HG03064 (cell line): Measurements from ENCODE around the gene SERPINA10.

Source experiments
- ATAC-seq: cut with Tn5 transposase; IDR thresholded peaks from one replicate; pipeline ENCODE4 v1.9.1; 2021; ENCODE audit warnings: low read depth; ENCODE audit not compliant: unreplicated experiment

SERPINA10 gene, protein sequence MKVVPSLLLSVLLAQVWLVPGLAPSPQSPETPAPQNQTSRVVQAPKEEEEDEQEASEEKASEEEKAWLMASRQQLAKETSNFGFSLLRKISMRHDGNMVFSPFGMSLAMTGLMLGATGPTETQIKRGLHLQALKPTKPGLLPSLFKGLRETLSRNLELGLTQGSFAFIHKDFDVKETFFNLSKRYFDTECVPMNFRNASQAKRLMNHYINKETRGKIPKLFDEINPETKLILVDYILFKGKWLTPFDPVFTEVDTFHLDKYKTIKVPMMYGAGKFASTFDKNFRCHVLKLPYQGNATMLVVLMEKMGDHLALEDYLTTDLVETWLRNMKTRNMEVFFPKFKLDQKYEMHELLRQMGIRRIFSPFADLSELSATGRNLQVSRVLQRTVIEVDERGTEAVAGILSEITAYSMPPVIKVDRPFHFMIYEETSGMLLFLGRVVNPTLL

DNA sequence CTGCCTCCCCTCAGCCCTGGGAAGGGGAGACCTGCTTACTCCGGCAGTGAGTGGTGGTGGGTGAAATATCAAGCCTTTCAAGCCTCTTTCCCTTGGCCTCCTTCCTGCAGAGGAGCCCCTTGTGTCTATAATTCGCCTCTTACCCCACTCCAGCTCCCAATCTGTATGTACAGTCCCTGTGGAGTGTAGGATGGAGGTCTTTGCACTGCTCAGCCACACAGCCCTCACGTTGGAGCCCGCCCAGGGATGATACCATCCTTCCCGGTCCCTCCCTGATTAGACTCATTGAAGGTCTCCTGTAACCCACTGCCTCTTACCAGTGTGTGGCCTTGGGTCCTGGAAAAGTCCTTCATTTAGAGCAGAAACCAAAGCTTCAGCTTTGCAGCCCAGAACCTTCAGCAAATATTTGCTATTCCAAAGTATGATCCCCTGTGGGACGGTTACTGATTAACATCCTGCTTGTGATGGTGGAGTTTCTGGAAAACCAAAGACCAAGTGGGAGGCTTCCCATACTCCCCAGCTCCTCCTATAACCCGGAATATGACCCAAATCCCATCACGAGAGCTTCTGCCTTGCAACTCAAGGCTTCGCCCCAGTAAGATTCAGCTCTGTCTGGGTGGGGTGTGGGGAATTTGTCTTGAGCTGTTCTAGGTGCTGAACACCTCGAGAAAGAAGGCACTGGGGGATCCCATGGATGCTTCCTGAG is at the start of gene SERPINA10:
TSS of gene SERPINA10 (minus strand) at position 397 of the 706 bp plus-strand sequence. CDS start 2,675 bp downstream, outside the sequence.
- no peak for ATAC-seq

DNA sequence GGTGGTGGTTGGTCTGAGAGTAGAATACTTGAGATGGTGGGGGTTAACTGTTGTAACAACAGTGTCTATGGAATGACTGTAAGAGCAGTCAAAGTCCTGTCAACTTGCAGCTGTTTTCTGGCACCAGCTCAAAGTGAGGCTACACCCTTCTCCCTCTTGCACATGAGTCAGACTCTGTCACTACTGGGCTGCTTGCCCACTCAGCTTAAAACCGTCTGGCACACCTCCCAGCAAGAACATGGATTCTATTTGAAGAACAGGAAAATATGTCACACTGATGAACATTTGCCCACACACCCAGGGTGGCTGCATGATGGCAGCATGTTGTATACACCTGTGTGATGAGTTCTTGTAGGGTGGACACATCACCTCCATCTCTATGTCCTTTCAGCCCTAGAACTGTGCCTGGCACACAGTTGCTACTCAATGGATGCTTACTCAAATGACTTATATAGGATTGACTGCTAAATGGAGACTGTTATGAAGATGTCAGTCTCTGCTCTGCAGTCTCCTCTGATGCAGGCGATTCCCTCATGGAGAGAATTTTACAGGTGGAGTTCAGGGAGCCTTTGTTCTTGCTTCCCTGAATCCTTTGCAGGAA is 49.4 kb upstream of the SERPINA10 start:
- no peak for ATAC-seq

DNA sequence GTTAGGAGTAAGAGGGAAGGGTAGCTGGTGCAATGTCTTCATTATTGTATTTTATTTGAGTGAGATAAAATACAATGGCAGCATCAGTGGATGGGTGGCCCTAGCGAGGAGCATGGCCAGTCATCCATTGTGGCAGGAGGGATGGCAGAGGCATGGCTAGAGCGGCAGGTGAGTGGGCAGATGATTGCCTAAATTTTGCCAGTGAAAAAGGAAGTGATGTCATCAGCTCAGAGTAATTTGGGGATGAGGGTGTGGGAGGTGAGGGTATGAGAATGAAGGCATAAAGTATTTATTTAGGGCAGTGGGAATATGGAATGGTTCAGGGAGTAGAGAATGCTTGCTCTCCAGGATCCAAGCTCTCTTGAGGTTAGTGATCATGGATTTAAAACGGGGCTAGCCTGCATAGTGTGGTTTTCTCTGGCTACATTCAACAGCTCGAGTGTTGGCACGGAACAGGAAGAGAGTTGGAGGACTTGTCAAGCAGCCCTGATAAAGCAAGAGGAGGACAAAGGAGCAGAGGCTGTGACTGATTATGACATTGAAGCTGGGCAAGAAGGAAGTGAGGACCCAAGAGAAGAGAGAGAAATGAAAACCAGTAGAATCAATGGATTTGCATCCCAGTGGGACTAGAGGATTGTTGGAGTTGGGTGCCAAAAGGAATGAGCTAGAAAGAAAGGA is 48.7 kb upstream of the SERPINA10 start:
- ATAC-seq = no peak

DNA sequence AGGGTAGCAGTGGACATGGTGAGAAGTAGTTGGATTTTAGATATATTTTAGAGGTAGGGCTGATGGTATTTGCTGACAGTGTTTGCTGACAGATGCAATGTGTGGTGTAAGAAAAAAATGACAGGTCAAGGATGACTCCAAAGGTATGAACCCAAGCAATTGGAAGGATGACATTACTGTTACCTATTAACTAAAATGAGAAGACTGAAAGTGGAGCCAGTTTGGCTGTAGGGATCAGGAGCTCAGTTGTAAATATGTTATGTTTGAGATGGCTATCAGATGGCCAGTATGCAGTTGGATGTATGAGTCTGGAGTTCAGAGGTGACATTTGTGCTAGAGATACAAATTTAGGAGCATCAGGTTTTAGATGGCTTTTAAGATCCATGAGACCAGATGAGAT is 47.5 kb upstream of the SERPINA10 start:
- ATAC-seq = no peak

DNA sequence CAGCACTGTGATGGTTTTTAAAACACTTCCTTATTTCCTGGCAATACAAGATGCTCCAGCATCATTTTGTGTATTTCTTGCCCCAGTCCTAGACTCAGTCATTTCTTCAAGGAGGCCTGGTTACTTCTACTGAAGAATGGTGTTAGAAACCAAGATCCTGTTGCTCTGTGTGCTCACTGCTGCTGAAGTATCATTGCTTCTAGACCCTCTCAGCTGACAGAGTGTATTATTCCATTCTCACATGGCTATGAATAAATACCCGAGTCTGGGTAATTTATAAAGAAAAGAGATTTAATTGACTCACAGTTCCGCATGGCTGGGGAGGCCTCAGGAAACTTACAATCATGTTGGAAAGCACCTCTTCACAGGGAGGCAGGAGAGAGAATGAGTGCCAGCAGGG is 45.0 kb upstream of the SERPINA10 start:
- ATAC-seq = no peak

DNA sequence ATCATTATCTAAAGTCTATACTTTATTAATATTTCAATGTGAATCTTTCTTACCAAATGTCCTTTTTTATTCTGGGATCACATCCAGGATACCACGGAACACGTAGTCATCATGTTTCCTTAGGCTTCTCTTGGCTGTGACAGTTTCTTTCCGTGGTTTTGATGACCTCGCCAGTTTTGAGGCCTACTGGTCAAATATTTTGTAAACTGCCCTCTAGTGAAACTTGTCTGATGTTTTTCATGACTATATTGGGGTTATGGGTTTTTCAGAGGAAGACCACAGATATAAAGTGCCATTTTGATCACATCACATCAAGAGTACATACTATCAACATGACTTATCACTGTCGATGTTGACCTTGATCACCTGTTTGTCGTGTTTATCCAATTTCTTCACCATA is 44.2 kb upstream of the SERPINA10 start:
- no peak for ATAC-seq

DNA sequence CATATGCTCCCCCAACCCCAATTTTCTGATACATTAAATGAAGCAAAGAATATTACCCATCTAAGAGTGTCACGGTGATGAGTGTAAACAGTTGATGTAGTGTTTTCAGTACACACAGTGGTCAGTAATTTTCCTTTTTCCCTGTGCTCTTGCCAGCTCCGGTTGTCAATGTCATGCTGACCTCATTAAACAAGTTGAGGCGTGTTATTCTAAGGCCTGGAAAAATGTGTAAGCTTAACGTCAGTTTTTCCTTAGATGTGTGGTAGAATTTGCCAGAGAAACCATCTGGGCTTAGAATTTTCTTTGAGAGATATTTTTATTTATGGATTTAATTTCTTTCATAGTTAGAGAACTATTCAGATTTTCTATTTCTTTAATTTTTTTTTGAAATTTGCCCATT is 41.8 kb upstream of the SERPINA10 start:
- no peak for ATAC-seq

DNA sequence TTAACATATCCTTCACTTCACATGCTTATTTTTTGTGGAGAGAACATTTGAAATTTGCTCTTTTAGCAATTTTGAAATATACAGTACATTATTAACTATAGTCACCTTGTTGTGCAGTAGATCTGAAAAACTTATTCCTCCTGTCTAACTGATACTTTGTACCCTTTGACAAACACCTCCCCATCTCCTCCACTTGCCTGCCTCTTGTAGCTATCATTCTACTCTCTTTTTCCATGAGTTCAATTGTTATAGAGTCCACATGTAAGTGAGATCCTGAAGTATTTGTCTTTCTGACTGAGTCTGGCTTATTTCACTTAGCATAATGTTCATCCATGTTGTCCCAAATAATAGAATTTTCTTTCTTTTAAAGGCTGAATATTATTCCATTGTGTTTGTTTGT is 39.5 kb upstream of the SERPINA10 start:
- no peak for ATAC-seq

DNA sequence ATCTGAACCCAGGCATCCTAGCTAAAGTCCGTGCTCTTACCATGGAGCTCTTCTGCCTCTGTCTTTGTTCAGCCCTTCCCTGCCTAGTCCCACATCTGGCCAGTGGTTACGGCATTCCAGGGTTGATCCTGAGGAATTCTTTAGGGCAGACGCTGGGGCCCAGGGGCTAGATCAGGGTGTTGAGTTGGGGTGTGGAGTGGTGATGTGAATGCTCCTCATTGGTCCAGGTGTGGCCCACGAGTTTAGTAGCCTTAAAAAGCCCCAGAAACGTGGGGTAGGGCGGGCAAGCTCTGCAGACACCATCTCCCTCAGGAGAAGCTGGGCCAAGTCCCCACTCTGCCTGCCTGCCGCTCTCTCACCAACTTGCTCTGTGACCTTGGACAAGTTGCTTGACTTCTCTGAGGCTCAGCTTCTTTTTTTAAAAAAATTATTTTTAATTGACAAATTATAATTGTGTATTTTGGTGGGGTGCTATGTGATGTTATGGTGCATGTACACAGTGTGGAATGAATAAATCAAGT is 39.1 kb upstream of the SERPINA10 start:
- no peak for ATAC-seq

DNA sequence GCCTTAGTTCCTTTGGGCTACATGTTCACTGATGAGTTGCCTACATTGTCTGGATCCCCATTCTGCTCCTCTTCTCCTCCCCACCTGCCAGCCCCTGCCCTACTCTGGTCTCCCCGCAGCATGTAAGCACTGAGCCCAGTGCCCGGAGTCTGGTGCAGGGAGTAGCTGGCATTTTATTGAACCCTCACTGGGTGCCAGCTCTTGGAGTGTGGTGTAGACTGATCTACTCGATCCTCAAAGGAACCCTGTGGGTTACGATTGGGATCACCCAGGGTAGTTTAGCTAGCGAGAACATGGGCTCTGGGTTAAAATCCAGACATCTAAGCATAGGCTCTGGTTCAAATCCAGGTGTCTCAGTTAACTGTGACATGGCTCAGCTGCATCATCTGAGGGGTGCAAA is 38.4 kb upstream of the SERPINA10 start:
- ATAC-seq = no peak

DNA sequence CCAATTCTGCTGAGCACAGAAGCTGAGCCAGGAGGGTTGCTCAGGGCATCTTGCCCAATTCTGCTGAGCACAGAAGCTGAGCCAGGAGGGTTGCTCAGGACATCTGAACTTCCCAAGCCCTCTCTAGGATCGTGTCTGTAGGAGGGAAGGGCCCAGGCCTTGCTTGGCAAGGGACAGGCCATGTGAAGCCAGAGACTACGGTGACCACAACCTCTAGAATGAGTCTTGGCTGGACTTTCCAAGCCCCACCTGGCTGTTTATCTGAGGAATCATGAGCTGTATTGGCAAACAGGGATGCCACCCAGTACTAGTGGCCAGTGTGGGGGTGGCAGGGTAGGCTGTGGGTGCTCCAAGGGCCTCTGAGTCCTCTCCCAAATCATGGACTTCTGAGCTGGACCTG is 37.8 kb upstream of the SERPINA10 start:
- ATAC-seq = no peak

DNA sequence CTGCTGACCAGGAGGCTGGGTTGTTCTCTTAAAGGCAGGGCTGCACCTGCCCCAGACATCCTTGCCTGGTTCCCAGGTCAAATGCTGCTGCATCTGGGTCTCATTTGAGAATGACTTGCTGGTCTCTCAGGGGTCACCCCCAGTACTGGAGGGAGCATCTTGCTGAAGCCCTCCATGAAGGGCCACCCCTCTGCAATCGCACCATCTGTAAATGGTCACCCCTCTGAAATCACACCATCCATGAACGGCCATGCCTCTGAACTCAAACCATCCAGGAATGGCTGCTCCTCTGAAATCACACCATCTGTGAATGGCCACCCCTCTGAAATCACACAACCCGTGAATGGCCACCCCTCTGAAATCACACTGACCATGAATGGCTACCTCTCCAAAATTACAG is 37.4 kb upstream of the SERPINA10 start:
- ATAC-seq = no peak

DNA sequence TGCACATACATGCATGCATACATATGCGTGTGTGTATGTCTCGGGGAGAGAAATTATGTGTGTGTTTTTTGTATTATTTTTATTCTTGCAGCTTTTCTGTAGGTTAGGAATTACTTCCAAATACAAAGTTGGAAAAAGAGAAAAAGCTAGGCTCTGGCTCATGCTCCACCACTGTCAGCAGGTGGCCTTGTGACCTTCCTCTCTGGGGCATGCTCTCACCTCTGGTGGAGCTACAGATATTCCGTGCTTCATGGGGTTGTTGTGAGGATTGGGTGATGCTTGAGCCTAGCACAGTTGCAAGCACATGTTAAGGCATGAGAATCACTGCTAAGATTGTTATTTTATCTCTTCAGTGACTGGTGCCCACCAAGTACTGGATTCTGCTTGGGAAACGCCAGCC is 36.8 kb upstream of the SERPINA10 start:
- no peak for ATAC-seq

DNA sequence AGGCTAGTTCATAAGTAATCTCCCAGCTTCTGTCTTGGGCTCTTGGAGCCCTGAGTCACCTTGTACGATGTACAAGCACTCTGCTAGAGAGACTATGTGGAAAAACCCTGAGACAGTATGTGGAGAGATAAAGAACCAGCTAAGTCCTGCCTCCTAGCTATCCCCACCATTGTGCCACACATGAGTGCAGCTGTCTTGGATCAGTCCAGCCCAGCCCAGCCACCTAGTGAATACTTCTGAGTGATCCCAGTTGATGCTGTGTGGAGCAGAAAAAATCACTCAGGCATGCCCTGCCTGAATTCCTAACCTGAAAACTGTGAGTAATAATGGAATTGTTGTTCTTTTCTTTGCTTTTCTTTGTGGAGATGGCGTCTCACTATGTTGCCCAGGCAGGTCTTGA is 35.1 kb upstream of the SERPINA10 start:
- ATAC-seq = no peak

DNA sequence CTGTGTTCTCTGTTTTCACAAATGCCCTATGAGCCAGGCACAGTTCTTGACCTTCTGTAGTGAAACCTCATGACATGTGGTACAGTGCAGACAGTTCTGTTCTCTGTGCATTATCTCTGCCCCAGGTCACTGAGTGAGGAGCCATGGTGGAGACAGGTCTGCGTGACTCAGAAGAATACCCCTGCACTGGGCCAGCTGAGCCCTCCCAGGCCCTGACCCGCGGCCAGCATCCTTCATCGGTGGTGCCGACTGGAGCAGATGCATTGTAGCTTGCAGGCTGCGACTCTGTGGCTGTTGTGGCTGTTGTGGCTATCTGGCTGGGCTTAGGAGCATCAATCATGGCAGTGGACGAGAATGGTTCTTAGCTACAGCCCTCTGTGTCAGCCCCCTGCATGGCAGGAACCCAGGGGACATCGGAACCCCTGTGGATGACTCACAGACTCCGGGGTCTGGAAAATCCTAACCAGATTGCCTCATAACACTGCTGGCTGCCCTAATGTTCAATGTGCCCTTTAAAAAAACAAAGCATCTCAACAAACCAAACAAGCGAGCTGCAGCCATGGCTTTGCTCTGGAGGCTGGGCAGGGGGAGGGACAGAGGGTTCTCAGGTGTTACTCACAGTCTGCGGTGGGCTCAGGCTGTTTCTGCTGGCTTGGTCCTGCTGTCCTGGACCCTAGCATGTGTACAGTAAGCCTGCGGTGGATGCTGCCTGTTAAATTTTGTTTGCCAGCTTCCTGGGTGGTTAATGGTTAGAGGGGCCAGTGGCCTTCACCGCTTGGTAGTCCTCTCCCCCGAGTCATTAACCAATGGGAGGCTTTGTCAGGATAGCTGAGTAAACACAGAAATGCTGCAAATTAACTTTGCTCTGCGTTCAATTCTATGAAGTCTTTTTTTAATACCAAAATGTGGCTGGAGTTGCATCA is 29.8 kb upstream of the SERPINA10 start, which contains the start of gene SERPINA6:
TSS of gene SERPINA6 (minus strand) at position 689 of the 923 bp plus-strand sequence. CDS start 8,688 bp downstream, outside the sequence.
- no peak for ATAC-seq

DNA sequence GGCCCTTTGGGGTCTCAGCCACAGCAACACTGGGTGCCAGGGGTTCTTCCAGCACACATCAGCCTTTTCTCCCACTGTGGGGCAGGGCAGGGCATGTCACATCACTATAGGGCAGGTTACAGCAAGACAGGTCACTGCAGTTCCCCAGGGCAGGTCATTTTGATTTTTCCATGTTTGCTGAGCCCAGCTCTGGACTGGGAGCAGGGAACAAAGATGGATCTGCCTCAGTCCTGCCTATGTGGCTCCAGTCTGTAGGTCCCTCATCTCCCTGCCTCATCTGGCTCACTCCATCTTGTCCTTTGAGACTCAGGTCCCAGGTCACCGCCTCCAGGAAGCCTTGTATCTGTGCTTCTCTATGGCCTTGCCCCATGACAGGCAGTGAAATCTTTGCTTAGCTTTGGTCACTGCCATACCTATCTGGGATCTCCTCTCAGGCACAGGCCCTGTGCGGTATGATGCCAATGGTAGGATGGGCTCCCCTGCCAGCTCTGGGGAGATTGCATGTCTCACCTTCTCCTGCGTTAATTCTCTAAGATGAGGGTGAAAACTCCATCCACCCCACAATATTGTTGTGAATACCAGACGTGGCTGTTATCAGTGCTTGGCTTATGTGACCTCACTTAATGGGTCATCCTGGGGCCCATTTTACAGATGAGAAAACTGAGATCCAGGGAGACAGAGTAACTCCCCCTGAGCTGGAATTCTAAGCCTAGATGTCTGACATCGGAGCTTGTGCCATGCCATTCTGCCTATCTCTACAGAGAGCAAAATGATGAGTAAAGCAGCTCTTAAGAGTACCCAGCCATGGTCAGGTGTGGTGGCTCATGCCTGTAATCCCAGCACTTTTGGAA is 28.6 kb upstream of the SERPINA10 start:
- ATAC-seq = no peak

DNA sequence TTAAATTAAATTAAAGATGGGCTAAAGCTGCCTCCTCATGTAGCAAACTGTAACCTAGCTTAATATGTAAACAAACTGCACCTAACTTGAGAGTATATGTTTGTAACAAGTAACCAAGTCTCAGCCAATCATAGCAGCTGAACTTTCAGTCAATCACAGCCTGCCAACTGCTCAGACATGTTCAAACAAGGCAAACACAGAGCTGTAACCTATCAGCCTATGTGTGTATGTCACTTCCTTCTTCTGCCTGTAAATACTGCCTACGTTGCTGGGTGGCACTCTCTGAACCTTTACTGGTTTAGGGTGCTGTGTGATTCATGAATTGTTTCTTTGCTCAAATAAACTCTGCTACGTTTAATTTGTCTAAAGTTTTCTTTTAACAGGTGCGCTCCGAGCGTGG is 27.2 kb upstream of the SERPINA10 start:
- no peak for ATAC-seq

DNA sequence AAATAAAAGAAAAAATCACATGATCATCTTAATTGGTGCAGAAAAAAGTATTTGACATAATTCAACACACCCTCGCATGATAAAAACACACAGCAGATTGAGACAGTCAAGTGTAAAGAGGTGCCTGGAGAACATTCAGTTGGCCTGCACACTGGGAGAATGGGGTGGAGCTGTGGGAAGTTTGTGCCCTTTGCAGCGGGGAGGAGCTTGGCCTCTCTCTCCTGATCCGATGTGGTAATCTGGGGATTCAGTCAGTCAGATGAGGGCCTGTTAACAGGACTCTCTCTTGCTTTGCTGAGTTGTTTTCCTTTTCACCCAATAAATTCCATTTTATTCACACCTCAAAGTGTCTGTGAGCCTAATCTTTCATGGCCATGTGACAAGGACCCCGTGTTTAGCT is 24.2 kb upstream of the SERPINA10 start:
- no peak for ATAC-seq

DNA sequence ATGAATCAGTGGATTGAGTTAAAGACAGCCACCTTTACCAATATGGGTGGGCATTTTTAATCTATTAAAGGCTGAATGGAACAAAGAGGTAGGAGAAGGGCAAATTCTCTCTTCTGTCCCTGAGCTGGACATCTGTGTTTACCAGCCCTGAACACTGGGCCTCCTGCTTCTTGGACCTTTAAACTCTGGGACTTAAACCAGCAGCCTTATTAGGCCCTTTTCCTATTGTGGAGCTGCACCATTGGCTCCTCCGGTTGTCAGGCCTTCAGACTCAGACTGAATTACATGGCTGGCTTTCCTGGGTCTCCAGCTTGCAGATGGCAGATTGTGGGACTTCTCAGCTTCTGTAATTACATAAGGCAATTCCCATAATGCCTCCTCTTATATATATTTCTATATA is 23.6 kb upstream of the SERPINA10 start:
- ATAC-seq = no peak
